Measurements from ENCODE around the gene ZBTB48. TPM values are rescaled to one million over a fixed set of nuclear protein-coding genes. Genes with fewer than 3 reads are reported as not detected.

ZBTB48 gene
- total RNA-seq, 1 donor from 2014 or later, result 9.1 TPM

- TF ChIP-seq POLR2A (IDR thresholded peaks at IDR 0.05) (no peak), POLR2AphosphoS5 (IDR thresholded peaks at IDR 0.05; ENCODE audit: insufficient read depth in 1 of 2, low read depth in 1 of 2) (no peak), CTCF (IDR thresholded peaks at IDR 0.05) (no peak)
- Histone ChIP-seq H3K27me3 (no peaks in the 10 kb centered on the region), H3K27ac (peak overlapping the region; percentile 98), H3K4me1 (peaks cover 59% of the 10 kb centered on the region), H3K36me3 (peaks cover 0 to 21% of the 10 kb centered on the region in 2 donors), H3K4me3 (peak overlapping the region; percentile 59 to 74), H3K9me3 (no peaks in the 10 kb centered on the region)
- no peak for DNase-seq (ENCODE audit: extremely low spot score in 2 of 2)
- intact Hi-C loops (cut with DNase I), result loop anchor here (5.0 kb wide), 1 partner anchor 35 kb away; no protein-coding TSS in a partner anchor
Measured at GRCh38 chr1:6601923-6602668, 22.3 kb downstream of the ZBTB48 start.

- Histone ChIP-seq H3K27ac (peak within 1 kb of the TSS; percentile 98), H3K36me3 (peaks cover 0 to 15% of the 10 kb centered on the region in 2 donors), H3K4me3 (peak within 1 kb of the TSS; percentile 59 to 74), H3K9me3 (no peaks in the 10 kb centered on the region), H3K4me1 (peaks cover 52% of the 10 kb centered on the region), H3K27me3 (no peaks in the 10 kb centered on the region)
- TF ChIP-seq POLR2AphosphoS5 (IDR thresholded peaks at IDR 0.05; ENCODE audit: insufficient read depth in 1 of 2, low read depth in 1 of 2), result peak in 1 of 2 donors; percentile 91
- TF ChIP-seq CTCF (IDR thresholded peaks at IDR 0.05), result no peak
- peak; percentile 4 to 72 for TF ChIP-seq POLR2A (IDR thresholded peaks at IDR 0.05)
- intact Hi-C loops (cut with DNase I), result loop anchor here (5.0 kb wide), 1 partner anchor 35 kb away; no protein-coding TSS in a partner anchor
- no peak for DNase-seq (ENCODE audit: extremely low spot score in 2 of 2)
Measured at GRCh38 chr1:6602669-6603237, 23.0 kb downstream of the ZBTB48 start, which contains the start of gene KLHL21. KLHL21 (minus strand) TSS chr1:6602869; CDS start chr1:6602817, 52 bp downstream.

- TF ChIP-seq CTCF (IDR thresholded peaks at IDR 0.05) (no peak), POLR2A (IDR thresholded peaks at IDR 0.05) (no peak), POLR2AphosphoS5 (IDR thresholded peaks at IDR 0.05; ENCODE audit: insufficient read depth in 1 of 2, low read depth in 1 of 2) (peak in 1 of 2 donors; percentile 81)
- intact Hi-C loops (cut with DNase I), result loop anchor here (5.0 kb wide), 1 partner anchor 34 kb away; no protein-coding TSS in a partner anchor
- peak overlapping the region; percentile 98 for H3K27ac ChIP-seq
- H3K27me3 ChIP-seq, result no peaks in the 10 kb centered on the region
- no peaks in the 10 kb centered on the region for H3K9me3 ChIP-seq
- DNase-seq (ENCODE audit: extremely low spot score in 2 of 2), result no peak
- peaks cover 46% of the 10 kb centered on the region for H3K4me1 ChIP-seq
- peak overlapping the region; percentile 59 to 74 for H3K4me3 ChIP-seq
- peaks cover 0 to 9% of the 10 kb centered on the region in 2 donors for H3K36me3 ChIP-seq
Measured at GRCh38 chr1:6603238-6603914, 23.6 kb downstream of the ZBTB48 start.

GRCh38 chr1:6603915-6604558, 24.2 kb downstream of the ZBTB48 start:
- H3K27me3 ChIP-seq, result no peaks in the 10 kb centered on the region
- H3K9me3 ChIP-seq, result no peaks in the 10 kb centered on the region
- peaks cover 0 to 3% of the 10 kb centered on the region in 2 donors for H3K36me3 ChIP-seq
- peak in 1 of 3 experiments; percentile 16 for TF ChIP-seq CTCF (IDR thresholded peaks at IDR 0.05)
- TF ChIP-seq POLR2AphosphoS5 (IDR thresholded peaks at IDR 0.05; ENCODE audit: insufficient read depth in 1 of 2, low read depth in 1 of 2), result peak; percentile 66 to 73
- no peak for TF ChIP-seq POLR2A (IDR thresholded peaks at IDR 0.05)
- peaks cover 39% of the 10 kb centered on the region for H3K4me1 ChIP-seq
- H3K27ac ChIP-seq, result peak overlapping the region; percentile 98
- intact Hi-C loops (cut with DNase I), result loop anchor here (5.0 kb wide), 1 partner anchor 33 kb away; no protein-coding TSS in a partner anchor
- no peak for DNase-seq (ENCODE audit: extremely low spot score in 2 of 2)
- H3K4me3 ChIP-seq, result peak overlapping the region; percentile 59 to 74
